PC-3 (cell line): ENCODE results near the gene FIS1. TPM values are rescaled to one million over a fixed set of nuclear protein-coding genes. Genes with fewer than 3 reads are reported as not detected.
"Not testable (repeated sequence)": the region's sequence is repeated elsewhere in the genome, so short reads cannot be mapped to it uniquely, and the experiment has no call there.

Experiments
- ATAC-seq: fragments of 200-7000 bp; cut with Tn5 transposase; 2 replicates; pipeline ENCODE4 v1.9.1; 2020; ENCODE audit warnings: mild to moderate bottlenecking, moderate library complexity
- BruUV-seq: library from RNA; stranded (reverse); fragments of 400-500 nt; replicated peaks from 2 replicates; lab custom pipeline; 2021; lab: Mats Ljungman, UMichigan
- CTCF ChIA-PET: fragments of 300-600 bp; sonication (Branson Sonifier 250); formaldehyde crosslinking; loops from one replicate; lab custom pipeline; 2022; ENCODE audit warnings: antibody characterized with exemption; lab: Charles Lee
- POLR2A ChIA-PET: fragments of 300-600 bp; sonication (Branson Sonifier 250); formaldehyde crosslinking; loops from one replicate; lab custom pipeline; 2022; ENCODE audit warnings: antibody characterized with exemption; ENCODE audit not compliant: unreplicated experiment; lab: Charles Lee
- DNase-seq: peaks from one replicate; pipeline ENCODE4 v3.0.0-alpha.2; 2015
- H2AFZ ChIP-seq: fragments of 300-600 bp; sonication (generic); 2 replicates; pipeline ENCODE4 v1.6.0; 2016; ENCODE audit warnings: antibody characterized with exemption, low read length
- H3F3A ChIP-seq: fragments of 300-600 bp; sonication (generic); one replicate; pipeline ENCODE4 v1.6.0; 2017; ENCODE audit warnings: antibody characterized with exemption, low read length, control low read depth, mild to moderate bottlenecking; ENCODE audit not compliant: unreplicated experiment
- H3K27ac ChIP-seq: fragments of 300-600 bp; sonication (generic); 2 replicates; pipeline ENCODE4 v1.5.1; 2016; ENCODE audit warnings: mild to moderate bottlenecking, low read length
- H3K27me3 ChIP-seq: fragments of 300-600 bp; sonication (generic); 2 replicates; pipeline ENCODE4 v1.6.1; 2016; ENCODE audit warnings: low read length, mixed read lengths
- H3K36me3 ChIP-seq: fragments of 300-600 bp; sonication (generic); 2 replicates; pipeline ENCODE4 v1.6.1; 2016; ENCODE audit warnings: low read depth, mixed run types, low read length, mixed read lengths
- H3K4me1 ChIP-seq: fragments of 300-600 bp; sonication (generic); 2 replicates; pipeline ENCODE4 v1.5.1; 2016; ENCODE audit warnings: low read length; ENCODE audit not compliant: insufficient read depth
- H3K4me2 ChIP-seq: fragments of 300-600 bp; sonication (generic); 2 replicates; pipeline ENCODE4 v1.6.0; 2016; ENCODE audit warnings: low read length
- H3K4me3 ChIP-seq: fragments of 300-600 bp; sonication (generic); 2 replicates; pipeline ENCODE4 v1.5.1; 2016; ENCODE audit warnings: mild to moderate bottlenecking, low read length, mixed read lengths
- H3K79me2 ChIP-seq: fragments of 300-600 bp; sonication (generic); 2 replicates; pipeline ENCODE4 v1.6.1; 2017; ENCODE audit warnings: low read length, mixed read lengths
- H3K9ac ChIP-seq: fragments of 300-600 bp; sonication (generic); 2 replicates; pipeline ENCODE4 v1.6.0; 2016; ENCODE audit warnings: mild to moderate bottlenecking, low read length
- H3K9me2 ChIP-seq: fragments of 300-600 bp; sonication (generic); replicated peaks from 2 replicates; pipeline ENCODE4 v1.6.1; 2016; ENCODE audit warnings: mixed run types, low read length, mixed read lengths
- H3K9me3 ChIP-seq: fragments of 300-600 bp; sonication (generic); 2 replicates; pipeline ENCODE4 v1.6.1; 2016; ENCODE audit warnings: low read length, mixed read lengths
- H4K20me1 ChIP-seq: fragments of 300-600 bp; sonication (generic); 2 replicates; pipeline ENCODE4 v1.6.1; 2016; ENCODE audit warnings: low read length, mixed read lengths
- EZH2 ChIP-seq: fragments of 300-600 bp; sonication (generic); IDR thresholded peaks from one replicate; pipeline ENCODE4 v1.6.1; 2017; ENCODE audit warnings: antibody characterized with exemption, mild to moderate bottlenecking, low read length; ENCODE audit not compliant: unreplicated experiment
- EZH2phosphoT487 ChIP-seq: fragments of 300-600 bp; sonication (generic); IDR thresholded peaks from 2 replicates; pipeline ENCODE4 v1.6.1; 2018; ENCODE audit warnings: mild to moderate bottlenecking, antibody characterized with exemption, low read length, borderline replicate concordance
- intact Hi-C: fragments of 100-400 bp; cut with micrococcal nuclease; formaldehyde crosslinking; loops from 2 replicates; pipeline ENCODE4 v1.9.0; 2023
- total RNA-seq: library from RNA; depleted of rRNA; stranded (reverse); fragments of >200 nt; gene quantifications from 2 replicates; pipeline ENCODE4 v1.2.3, GENCODE V29; 2014
- TF ChIP-seq, protein P1 (sequence below): fragments of 300-600 bp; sonication (generic); conservative IDR thresholded peaks from 2 replicates; pipeline ENCODE4 v1.5.1; 2017; ENCODE audit warnings: antibody characterized with exemption, low read depth, mild to moderate bottlenecking, low read length

Gene FIS1
- total RNA-seq, 1 experiment from 2014 or later = 146 TPM

DNA sequence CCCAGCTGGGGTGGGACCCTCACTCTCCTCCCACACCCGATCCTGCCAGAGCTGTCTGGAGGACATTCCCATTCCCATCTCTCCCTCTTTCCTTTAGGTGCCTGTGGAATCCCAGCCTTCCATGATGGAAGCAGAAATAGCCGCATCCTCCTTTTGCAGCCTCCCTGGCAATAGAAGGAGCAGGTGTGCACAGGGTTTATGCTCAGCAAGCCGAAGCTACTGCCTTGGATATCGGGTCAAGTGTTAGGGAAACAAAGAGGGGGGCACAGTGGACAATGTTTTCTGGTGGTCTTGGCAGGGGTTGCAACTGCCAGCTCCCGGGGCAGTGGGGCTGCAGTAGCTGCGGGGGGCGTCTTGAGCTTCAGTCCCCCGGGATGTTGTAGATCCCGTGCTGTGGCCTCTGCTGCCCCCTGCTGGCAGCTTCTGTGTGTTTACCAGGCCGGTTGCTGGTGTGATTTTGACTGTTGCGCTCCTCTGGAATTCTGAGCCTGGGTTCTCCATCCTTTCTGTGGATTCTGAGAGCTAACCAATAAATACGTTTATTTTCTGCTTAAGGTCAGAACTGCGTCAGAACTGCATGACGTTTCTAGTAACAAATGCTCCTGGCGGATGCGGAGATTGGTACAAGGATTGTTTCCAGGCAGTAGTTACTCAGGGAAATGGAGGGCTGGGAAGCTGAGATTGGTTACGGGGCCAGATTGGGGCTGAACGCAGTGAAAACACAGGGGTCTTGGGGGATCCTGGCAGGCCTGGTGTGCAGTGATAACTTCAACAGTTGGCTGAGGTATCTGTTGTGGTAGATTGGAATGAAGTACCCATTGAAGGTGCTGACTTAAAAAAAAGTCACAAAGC is 45.5 kb upstream of the FIS1 start:
- H3K4me1 ChIP-seq, H3K9me2 ChIP-seq, H3F3A ChIP-seq, H3K4me3 ChIP-seq, intact Hi-C loops, H3K9me3 ChIP-seq, H3K9ac ChIP-seq, H3K79me2 ChIP-seq, H3K36me3 ChIP-seq, H3K4me2 ChIP-seq, BruUV-seq, H4K20me1 ChIP-seq, H2AFZ ChIP-seq, H3K27ac ChIP-seq: not testable (repeated sequence)
- H3K27me3 ChIP-seq = peaks cover 12% of the 10 kb centered on the region; the same call in 1 of the 2 replicates
- CTCF ChIA-PET = interaction anchor here (0.5 to 1.3 kb wide), 4 partner anchors 25 to 128 kb away, joined by 4 read pairs; no protein-coding TSS in a partner anchor
- POLR2A ChIA-PET = interaction anchor here (0.6 kb wide), 1 partner anchor 31 kb away, joined by 4 read pairs; the partner anchor contains the start of gene IFT22
- ATAC-seq (peak; percentile 85), DNase-seq (peak; percentile 52)
- TF ChIP-seq, protein P1, sequence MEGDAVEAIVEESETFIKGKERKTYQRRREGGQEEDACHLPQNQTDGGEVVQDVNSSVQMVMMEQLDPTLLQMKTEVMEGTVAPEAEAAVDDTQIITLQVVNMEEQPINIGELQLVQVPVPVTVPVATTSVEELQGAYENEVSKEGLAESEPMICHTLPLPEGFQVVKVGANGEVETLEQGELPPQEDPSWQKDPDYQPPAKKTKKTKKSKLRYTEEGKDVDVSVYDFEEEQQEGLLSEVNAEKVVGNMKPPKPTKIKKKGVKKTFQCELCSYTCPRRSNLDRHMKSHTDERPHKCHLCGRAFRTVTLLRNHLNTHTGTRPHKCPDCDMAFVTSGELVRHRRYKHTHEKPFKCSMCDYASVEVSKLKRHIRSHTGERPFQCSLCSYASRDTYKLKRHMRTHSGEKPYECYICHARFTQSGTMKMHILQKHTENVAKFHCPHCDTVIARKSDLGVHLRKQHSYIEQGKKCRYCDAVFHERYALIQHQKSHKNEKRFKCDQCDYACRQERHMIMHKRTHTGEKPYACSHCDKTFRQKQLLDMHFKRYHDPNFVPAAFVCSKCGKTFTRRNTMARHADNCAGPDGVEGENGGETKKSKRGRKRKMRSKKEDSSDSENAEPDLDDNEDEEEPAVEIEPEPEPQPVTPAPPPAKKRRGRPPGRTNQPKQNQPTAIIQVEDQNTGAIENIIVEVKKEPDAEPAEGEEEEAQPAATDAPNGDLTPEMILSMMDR = peak; percentile 68

GRCh38 chr7:101289687-101290086 is 44.8 kb upstream of the FIS1 start:
- H3K9ac ChIP-seq, intact Hi-C loops, H3K4me2 ChIP-seq, BruUV-seq, H3K36me3 ChIP-seq, H2AFZ ChIP-seq, H3K27ac ChIP-seq, DNase-seq, POLR2A ChIA-PET, H3K4me3 ChIP-seq, H3K9me3 ChIP-seq, H4K20me1 ChIP-seq, H3K4me1 ChIP-seq, H3K79me2 ChIP-seq, H3K9me2 ChIP-seq, H3F3A ChIP-seq: not testable (repeated sequence)
- ATAC-seq = peak; percentile 44
- peaks cover 12% of the 10 kb centered on the region; the same call in 1 of the 2 replicates for H3K27me3 ChIP-seq
- CTCF ChIA-PET = interaction anchor here (0.5 to 1.3 kb wide), 3 partner anchors 26 to 104 kb away, joined by 4 read pairs; no protein-coding TSS in a partner anchor

DNA sequence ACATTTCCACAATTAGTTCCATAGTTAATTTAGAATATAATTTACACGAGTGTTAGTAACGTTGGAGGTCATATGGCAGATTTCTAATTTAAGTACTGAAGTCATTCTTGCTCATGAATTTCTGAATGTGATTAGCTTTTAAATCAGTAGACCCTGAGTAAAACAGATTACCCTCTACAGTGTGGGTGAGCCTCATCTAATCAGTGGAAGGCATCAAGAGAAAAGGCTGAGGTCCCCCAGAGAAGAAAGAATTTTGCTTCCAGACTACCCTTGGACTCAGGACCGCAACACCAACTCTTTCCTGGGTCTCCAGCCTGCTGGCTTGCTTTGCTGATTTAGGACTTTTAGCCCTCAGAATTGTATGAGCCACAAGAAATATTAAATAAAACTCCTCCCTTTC is 43.6 kb upstream of the FIS1 start:
- ChIA-PET POLR2A (no interaction called here), CTCF (no interaction called here)
- BruUV-seq = no TSS peak
- H3F3A ChIP-seq = no peaks in the 10 kb centered on the region
- H3K9me3 ChIP-seq = no peaks in the 10 kb centered on the region
- intact Hi-C loops = no loop called here
- H3K27me3 ChIP-seq = peaks cover 12% of the 10 kb centered on the region; the same call in 1 of the 2 replicates
- H3K4me3 ChIP-seq = no peak overlapping the region
- no peaks in the 10 kb centered on the region for H3K79me2 ChIP-seq
- no peaks in the 10 kb centered on the region for H3K4me1 ChIP-seq
- H3K36me3 ChIP-seq = no peaks in the 10 kb centered on the region
- no peak overlapping the region for H2AFZ ChIP-seq
- H3K27ac ChIP-seq = no peak overlapping the region
- no peaks in the 10 kb centered on the region for H3K9me2 ChIP-seq
- ATAC-seq (no peak), DNase-seq (no peak)
- H3K4me2 ChIP-seq = no peak overlapping the region
- TF ChIP-seq EZH2phosphoT487 (no peak), EZH2 (no peak)
- TF ChIP-seq, protein P1 = no peak
- H4K20me1 ChIP-seq = no peaks in the 10 kb centered on the region
- no peak overlapping the region for H3K9ac ChIP-seq
